Measurements from ENCODE around the gene THPO.

- TF ChIP-seq POLR2AphosphoS5 (IDR thresholded peaks at IDR 0.05; ENCODE audit: low read depth, low read length) (no peak), REST (IDR thresholded peaks at IDR 0.05; ENCODE audit: insufficient read depth in 1 of 2, low read depth in 2 of 2, low read length in 2 of 2) (no peak), SIN3A (IDR thresholded peaks at IDR 0.05; ENCODE audit: borderline replicate concordance, insufficient read depth, low read length) (no peak), TAF1 (IDR thresholded peaks at IDR 0.05; ENCODE audit: borderline replicate concordance, insufficient read depth, low read length) (no peak), FOXP2 (optimal IDR thresholded peaks at IDR 0.05; ENCODE audit: borderline replicate concordance, extremely low read depth, extremely low read length, insufficient read depth) (no peak)
These were observed 22.6 kb downstream of the THPO start for GRCh38 chr3:184355261-184356040.

All from PFSK-1 (cell line).